Measurements from ENCODE around the gene MRGPRF. TPM values are rescaled to one million over a fixed set of nuclear protein-coding genes. Genes with fewer than 3 reads are reported as not detected.

MRGPRF gene
- total and polyA plus RNA-seq, 2 of the 8 experiments (the other 6 are each of a cell fraction or from before 2014, with no cell fraction given): 7.5 to 11.0 TPM

- Histone ChIP-seq H3K56ac (replicated peaks; ENCODE audit: insufficient read length, low read depth, low read length) (no peak overlapping the region), H3K14ac (ENCODE audit: insufficient read length) (no peak overlapping the region), H2BK5ac (ENCODE audit: low read depth, low read length) (no peak overlapping the region), H4K5ac (ENCODE audit: insufficient read length, low read depth, low read length) (no peak overlapping the region), H3K4ac (replicated peaks; ENCODE audit: insufficient read length, low read depth, low read length) (no peak overlapping the region), H2BK20ac (ENCODE audit: low read length) (no peak overlapping the region), H3K23me2 (ENCODE audit: low read depth, low read length) (no peaks in the 10 kb centered on the region), H3K18ac (ENCODE audit: extremely low read depth, low read length) (no peak overlapping the region), H3K27ac (ENCODE audit: low read depth, low read length) (no peak overlapping the region), H4K8ac (ENCODE audit: extremely low read depth, insufficient read depth, low read length) (no peak overlapping the region), H4K20me1 (replicated peaks in 1 of 2; ENCODE audit: control insufficient read depth in 1 of 2, insufficient read depth in 2 of 2, low read length in 2 of 2) (no peaks in the 10 kb centered on the region), H3K4me2 (ENCODE audit: insufficient read depth in 1 of 2, low read depth in 2 of 2, low read length in 2 of 2) (no peak overlapping the region), H3K4me3 (ENCODE audit: extremely low read depth in 1 of 4, insufficient read depth in 2 of 4, low read depth in 3 of 4, low read length in 4 of 4) (no peak overlapping the region), H3K79me2 (ENCODE audit: control insufficient read depth in 1 of 2, insufficient read depth in 2 of 2, low read length in 2 of 2) (no peaks in the 10 kb centered on the region), H2AK5ac (ENCODE audit: low read depth, low read length) (no peak overlapping the region), H2BK12ac (ENCODE audit: low read depth, low read length) (no peak overlapping the region), H3K23ac (ENCODE audit: insufficient read length) (no peak overlapping the region), H3K27me3 (replicated peaks in 1 of 4; ENCODE audit: control insufficient read depth in 3 of 4, extremely low read depth in 1 of 4, insufficient read depth in 3 of 4, low read length in 3 of 4) (no peaks in the 10 kb centered on the region), H2BK120ac (replicated peaks; ENCODE audit: low read depth, low read length) (no peak overlapping the region), H4K91ac (replicated peaks; ENCODE audit: insufficient read length, low read length) (no peak overlapping the region), H2BK15ac (ENCODE audit: low read length) (no peak overlapping the region), H3K4me1 (replicated peaks in 1 of 4; ENCODE audit: control insufficient read depth in 3 of 4, insufficient read depth in 4 of 4, low read length in 3 of 4) (peaks cover 0 to 8% (median 4%) of the 10 kb centered on the region in 4 experiments; a peak in 4 of 7 replicates), H3K79me1 (ENCODE audit: low read depth, low read length) (no peaks in the 10 kb centered on the region), H3K9me3 (ENCODE audit: insufficient read depth in 2 of 2, low read depth in 1 of 2, low read length in 1 of 2) (no peaks in the 10 kb centered on the region), H3K9ac (replicated peaks in 1 of 4; ENCODE audit: extremely low read depth in 1 of 4, low read depth in 3 of 4, low read length in 3 of 4) (no peak overlapping the region), H2AFZ (ENCODE audit: low read length) (no peak overlapping the region), H3K36me3 (ENCODE audit: control insufficient read depth in 2 of 4, insufficient read depth in 4 of 4, low read length in 3 of 4) (no peaks in the 10 kb centered on the region)
- ChIA-PET CTCF (ENCODE audit: partially characterized antibody) (interaction anchor here (0.6 to 2.6 kb wide), 19 partner anchors 9 to 662 kb away, joined by 3 to 13 read pairs (median 5); partner anchors contain the start of genes MRGPRD and MRGPRF), POLR2A (ENCODE audit: partially characterized antibody) (no interaction called here)
- 100% methylated on average over 2 of the region's 12 CpGs; no CpG with 5 or more reads in 1 of the 2 experiments for WGBS, 2 experiments (ENCODE audit: extremely low coverage in 1 of 2, insufficient coverage in 1 of 2, insufficient read length in 1 of 2, insufficient replicate concordance in 2 of 2, low coverage in 1 of 2, low lambda C conversion rate in 2 of 2, missing lambda C conversion rate in 1 of 2)
- FAIRE-seq: no peak
- DNase-seq (ENCODE audit: low read depth in 1 of 2, low spot score in 2 of 2): peak in 1 of 2 experiments; percentile 85
- TF ChIP-seq CBX5 (IDR thresholded peaks at IDR 0.05; ENCODE audit: low read depth, low read length): no peak
- no peak for TF ChIP-seq SIRT6 (IDR thresholded peaks at IDR 0.05; ENCODE audit: low read length)
- 0 out of 2 replicates have a peak, but pooled peaks have one; percentile 32 for TF ChIP-seq TAF1 (IDR thresholded peaks at IDR 0.05; ENCODE audit: low read depth, low read length)
- TF ChIP-seq YY1 (IDR thresholded peaks at IDR 0.05; ENCODE audit: low read depth, low read length): 0 out of 2 replicates have a peak, but pooled peaks have one; percentile 11
- no peak for TF ChIP-seq FOSL1 (IDR thresholded peaks at IDR 0.05; ENCODE audit: insufficient read depth, low read depth, low read length)
- peak; percentile 33 to 56; a peak in 3 of 4 replicates for TF ChIP-seq RAD21 (IDR thresholded peaks at IDR 0.05 in 1 of 2, conservative IDR thresholded peaks at IDR 0.05 in 1 of 2; ENCODE audit: low read depth in 2 of 2, low read length in 2 of 2)
- TF ChIP-seq CEBPB (IDR thresholded peaks at IDR 0.05; ENCODE audit: low read depth, low read length): no peak
- TF ChIP-seq EP300 (IDR thresholded peaks at IDR 0.05; ENCODE audit: borderline replicate concordance in 1 of 2, low read depth in 2 of 2, low read length in 2 of 2): no peak
- no peak for TF ChIP-seq ASH2L (IDR thresholded peaks at IDR 0.05; ENCODE audit: low read length)
- no peak for TF ChIP-seq RXRA (IDR thresholded peaks at IDR 0.05; ENCODE audit: insufficient read depth, low read depth, low read length)
- TF ChIP-seq POU5F1 (IDR thresholded peaks at IDR 0.05; ENCODE audit: low read depth, low read length): no peak
- no peak for TF ChIP-seq NRF1 (IDR thresholded peaks at IDR 0.05; ENCODE audit: low read depth, low read length)
- no peak for TF ChIP-seq POLR2A (IDR thresholded peaks at IDR 0.05; ENCODE audit: control extremely low read depth in 1 of 2, low read depth in 2 of 2, low read length in 2 of 2)
- TF ChIP-seq BCL11A (IDR thresholded peaks at IDR 0.05; ENCODE audit: low read depth in 2 of 2, low read length in 2 of 2): no peak
These were observed 56.9 kb downstream of the MRGPRF start for GRCh38 chr11:68956142-68956541.

Data from H1 (cell line).